H1 (cell line): ENCODE results near the gene POU2F1. TPM values are rescaled to one million over a fixed set of nuclear protein-coding genes. Genes with fewer than 3 reads are reported as not detected.

Source experiments
- CTCF ChIA-PET: fragments of 300-600 bp; sonication (Branson Sonifier 250); formaldehyde crosslinking; loops from one replicate; lab custom pipeline; 2021; ENCODE audit not compliant: partially characterized antibody; lab: Charles Lee
- POLR2A ChIA-PET: fragments of 300-600 bp; sonication (Branson Sonifier 250); formaldehyde crosslinking; loops from one replicate; lab custom pipeline; 2021; ENCODE audit warnings: inconsistent platforms; ENCODE audit not compliant: partially characterized antibody; lab: Charles Lee
- DNase-seq, 2 experiments: peaks; one replicate each; pipeline versions ENCODE4 v3.0.0 to v3.0.0-alpha.2; 2010 to 2022; ENCODE audit warnings: low spot score in 2 of 2, low read depth in 1 of 2, mixed read lengths in 1 of 2
- FAIRE-seq: peaks from 2 replicates; lab custom pipeline; 2011; peaks lifted over from hg19 to GRCh38; lab: Jason Lieb, UNC
- H2AFZ ChIP-seq: 2 replicates; pipeline ENCODE4 v1.8.1; 2012; ENCODE audit warnings: low read length, inconsistent platforms
- H2AK5ac ChIP-seq: 2 replicates; pipeline ENCODE4 v1.6.1; 2013; ENCODE audit warnings: low read depth, low read length
- H2BK120ac ChIP-seq: replicated peaks from 2 replicates; pipeline ENCODE3; 2013; ENCODE audit warnings: low read depth, low read length, inconsistent platforms
- H2BK12ac ChIP-seq: 2 replicates; pipeline ENCODE4 v1.6.1; 2013; ENCODE audit warnings: low read depth, low read length
- H2BK15ac ChIP-seq: 2 replicates; pipeline ENCODE4 v1.6.1; 2013; ENCODE audit warnings: low read length
- H2BK20ac ChIP-seq: 2 replicates; pipeline ENCODE4 v1.6.1; 2013; ENCODE audit warnings: low read length
- H2BK5ac ChIP-seq: 2 replicates; pipeline ENCODE4 v1.6.1; 2013; ENCODE audit warnings: low read depth, low read length
- H3K14ac ChIP-seq: 2 replicates; pipeline ENCODE4 v1.6.1; 2013; ENCODE audit warnings: inconsistent platforms; ENCODE audit not compliant: insufficient read length
- H3K18ac ChIP-seq: 2 replicates; pipeline ENCODE4 v1.6.1; 2013; ENCODE audit warnings: low read length; ENCODE audit errors: extremely low read depth
- H3K23ac ChIP-seq: 2 replicates; pipeline ENCODE4 v1.6.1; 2013; ENCODE audit warnings: inconsistent platforms; ENCODE audit not compliant: insufficient read length
- H3K23me2 ChIP-seq: 2 replicates; pipeline ENCODE4 v1.6.1; 2013; ENCODE audit warnings: low read depth, low read length
- H3K27ac ChIP-seq: 2 replicates; pipeline ENCODE4 v1.6.1; 2011; ENCODE audit warnings: low read depth, low read length, inconsistent platforms
- H3K27me3 ChIP-seq, 4 experiments: replicated peaks in 1 of 4; 1 replicate in 1 of 4; 2 replicates in 3 of 4; pipeline versions ENCODE4 v1.6.1 to v1.8.1; 2011 to 2013; ENCODE audit warnings: low read length in 3 of 4, mild to moderate bottlenecking in 3 of 4, inconsistent platforms in 2 of 4, mixed read lengths in 2 of 4, moderate library complexity in 1 of 4; ENCODE audit not compliant: control insufficient read depth in 3 of 4, insufficient read depth in 3 of 4; ENCODE audit errors: extremely low read depth in 1 of 4
- H3K36me3 ChIP-seq, 4 experiments: 2 replicates each; pipeline versions ENCODE4 v1.6.1 to v1.8.1; 2011 to 2013; ENCODE audit warnings: mild to moderate bottlenecking in 4 of 4, low read length in 3 of 4, moderate library complexity in 2 of 4, control low read depth in 1 of 4, inconsistent platforms in 1 of 4; ENCODE audit not compliant: insufficient read depth in 4 of 4, control insufficient read depth in 2 of 4
- H3K4ac ChIP-seq: replicated peaks from 2 replicates; pipeline ENCODE3; 2013; ENCODE audit warnings: low read length, low read depth, mixed read lengths, inconsistent platforms; ENCODE audit not compliant: insufficient read length
- H3K4me1 ChIP-seq, 4 experiments: replicated peaks in 1 of 4; 1 replicate in 1 of 4; 2 replicates in 3 of 4; pipeline versions ENCODE4 v1.6.1 to v1.8.1; 2011 to 2013; ENCODE audit warnings: low read length in 3 of 4, inconsistent platforms in 2 of 4, mixed read lengths in 1 of 4; ENCODE audit not compliant: insufficient read depth in 4 of 4, control insufficient read depth in 3 of 4
- H3K4me2 ChIP-seq, 2 experiments: 2 replicates each; pipeline versions ENCODE4 v1.6.1 to v1.8.1; 2011 to 2013; ENCODE audit warnings: low read depth in 2 of 2, low read length in 2 of 2, control low read depth in 1 of 2, inconsistent platforms in 1 of 2, mild to moderate bottlenecking in 1 of 2; ENCODE audit not compliant: insufficient read depth in 1 of 2
- H3K4me3 ChIP-seq, 4 experiments: fragments of 200-600, 300-600 bp in 1 of 4; sonication (generic), shearing (Covaris generic), sonication (Bioruptor Twin) in 1 of 4; 2 replicates each; pipeline versions ENCODE4 v1.5.1 to v1.8.1; 2011 to 2016; ENCODE audit warnings: low read length in 4 of 4, low read depth in 3 of 4, control low read depth in 2 of 4, inconsistent platforms in 2 of 4, mild to moderate bottlenecking in 2 of 4, mixed read lengths in 1 of 4, moderate library complexity in 1 of 4; ENCODE audit not compliant: insufficient read depth in 2 of 4; ENCODE audit errors: extremely low read depth in 1 of 4
- H3K56ac ChIP-seq: replicated peaks from 2 replicates; pipeline ENCODE3; 2013; ENCODE audit warnings: low read depth, mild to moderate bottlenecking, mixed read lengths, low read length, inconsistent platforms; ENCODE audit not compliant: insufficient read length
- H3K79me1 ChIP-seq: 2 replicates; pipeline ENCODE4 v1.6.1; 2013; ENCODE audit warnings: low read depth, low read length, control low read depth
- H3K79me2 ChIP-seq, 2 experiments: 2 replicates each; pipeline versions ENCODE4 v1.6.1 to v1.8.1; 2012 to 2013; ENCODE audit warnings: low read length in 2 of 2, mild to moderate bottlenecking in 2 of 2, inconsistent platforms in 1 of 2; ENCODE audit not compliant: insufficient read depth in 2 of 2, control insufficient read depth in 1 of 2
- H3K9ac ChIP-seq, 4 experiments: replicated peaks in 1 of 4; 1 replicate in 1 of 4; 2 replicates in 3 of 4; pipeline versions ENCODE4 v1.6.1 to v1.8.1; 2011 to 2013; ENCODE audit warnings: low read depth in 3 of 4, low read length in 3 of 4, control low read depth in 2 of 4, mild to moderate bottlenecking in 2 of 4, moderate library complexity in 2 of 4, inconsistent platforms in 1 of 4; ENCODE audit errors: extremely low read depth in 1 of 4
- H3K9me3 ChIP-seq, 2 experiments: 2 replicates each; pipeline versions ENCODE4 v1.6.1 to v1.8.1; 2012 to 2013; ENCODE audit warnings: mild to moderate bottlenecking in 2 of 2, moderate library complexity in 2 of 2, control low read depth in 1 of 2, inconsistent platforms in 1 of 2, low read depth in 1 of 2, low read length in 1 of 2, mixed read lengths in 1 of 2; ENCODE audit not compliant: insufficient read depth in 2 of 2
- H4K20me1 ChIP-seq, 2 experiments: replicated peaks in 1 of 2; 2 replicates each; pipeline versions ENCODE3 to v1.8.1; 2011 to 2013; ENCODE audit warnings: inconsistent platforms in 2 of 2, low read length in 2 of 2, mild to moderate bottlenecking in 1 of 2; ENCODE audit not compliant: insufficient read depth in 2 of 2, control insufficient read depth in 1 of 2
- H4K5ac ChIP-seq: 2 replicates; pipeline ENCODE4 v1.6.1; 2013; ENCODE audit warnings: low read length, low read depth, mixed read lengths, inconsistent platforms; ENCODE audit not compliant: insufficient read length
- H4K8ac ChIP-seq: 2 replicates; pipeline ENCODE4 v1.8.0; 2013; ENCODE audit warnings: mild to moderate bottlenecking, moderate library complexity, low read length, inconsistent platforms; ENCODE audit not compliant: insufficient read depth; ENCODE audit errors: extremely low read depth
- H4K91ac ChIP-seq: replicated peaks from 2 replicates; pipeline ENCODE3; 2013; ENCODE audit warnings: low read length, mixed read lengths, inconsistent platforms; ENCODE audit not compliant: insufficient read length
- KDM4A ChIP-seq: IDR thresholded peaks from one replicate; pipeline ENCODE4 v1.7.1; 2012; ENCODE audit warnings: low read depth, mild to moderate bottlenecking, moderate library complexity, low read length, inconsistent platforms; ENCODE audit not compliant: severe bottlenecking
- SP1 ChIP-seq: IDR thresholded peaks from 2 replicates; pipeline ENCODE4 v1.6.1; 2011; ENCODE audit warnings: low read depth, low read length
- SP2 ChIP-seq: IDR thresholded peaks from 2 replicates; pipeline ENCODE4 v1.6.1; 2012; ENCODE audit warnings: mild to moderate bottlenecking, low read length, inconsistent platforms
- WGBS, 2 experiments: shearing (Covaris generic) in 1 of 2; methylation state at CpG; one replicate each; pipeline versions ENCODE4 v1.1.6 to v1.1.7; 2013 to 2015; ENCODE audit warnings: low lambda C conversion rate in 2 of 2, mixed read lengths in 2 of 2, inconsistent platforms in 1 of 2, low coverage in 1 of 2, missing lambda C conversion rate in 1 of 2; ENCODE audit not compliant: insufficient replicate concordance in 2 of 2, insufficient coverage in 1 of 2, insufficient read length in 1 of 2; ENCODE audit errors: extremely low coverage in 1 of 2, missing lambda C conversion rate in 1 of 2; 5-methylcytosine and 5-hydroxymethylcytosine counted together
- polyA plus RNA-seq, 7 experiments: library from polyadenylated mRNA; depleted of rRNA in 3 of 7; stranded (reverse) in 5 of 7; unstranded in 2 of 7; fragments of >200 nt in 5 of 7; fragments of 200-250 nt in 2 of 7; gene quantifications; 1 replicate in 5 of 7; 2 replicates in 1 of 7; 4 replicates in 1 of 7; pipeline versions ENCODE4 v1.2.1 to v1.2.3, GENCODE V29; 2011 to 2013; ENCODE audit warnings: missing spikeins in 2 of 7, mixed read lengths in 2 of 7
- total RNA-seq: library from RNA; stranded (reverse); fragmentation: NEBNext Ultra II Directional; extraction: Animal tissue kit (Norgen Biotek cat#: 25700); gene quantifications from 2 replicates; pipeline ENCODE4 v1.2.1, GENCODE V29; 2021

Gene POU2F1
- total and polyA plus RNA-seq, 2 of the 8 experiments (the other 6 are each of a cell fraction or from before 2014, with no cell fraction given): 37.0 to 57.2 TPM

GRCh38 chr1:167344112-167344511, 123.4 kb downstream of the POU2F1 start:
- Histone ChIP-seq H3K27me3 (no peaks in the 10 kb centered on the region), H3K18ac (no peak overlapping the region), H4K20me1 (peaks cover 0 to 1% of the 10 kb centered on the region in 2 experiments), H4K91ac (no peak overlapping the region), H2BK15ac (no peak overlapping the region), H3K79me1 (no peaks in the 10 kb centered on the region; the same call in 1 of the 2 replicates), H3K4me3 (no peak overlapping the region), H3K4me2 (peak overlapping the region in 1 of 2 experiments; percentile 73; a peak in 1 of 4 replicates), H3K23me2 (no peaks in the 10 kb centered on the region), H3K9me3 (no peaks in the 10 kb centered on the region), H3K36me3 (no peaks in the 10 kb centered on the region; a peak in 1 of 8 replicates), H4K5ac (no peak overlapping the region), H3K56ac (no peak overlapping the region), H3K23ac (no peak overlapping the region), H3K4ac (no peak overlapping the region), H3K4me1 (peaks cover 0 to 13% (median 6%) of the 10 kb centered on the region in 4 experiments; a peak in 4 of 7 replicates), H3K79me2 (peaks cover 0 to 44% of the 10 kb centered on the region in 2 experiments; a peak in 3 of 4 replicates), H2BK5ac (no peak overlapping the region), H2BK120ac (no peak overlapping the region), H2AK5ac (no peak overlapping the region), H2BK20ac (no peak overlapping the region), H3K14ac (no peak overlapping the region), H3K9ac (no peak overlapping the region), H3K27ac (no peak overlapping the region), H2BK12ac (no peak overlapping the region), H4K8ac (no peak overlapping the region), H2AFZ (no peak overlapping the region)
- FAIRE-seq (no peak), DNase-seq (no peak)
- no peak for TF ChIP-seq KDM4A
- TF ChIP-seq SP1: no peak
- no peak for TF ChIP-seq SP2
- WGBS, 2 experiments: 96% methylated on average over 1 of the region's 1 CpG; no CpG with 5 or more reads in 1 of the 2 experiments
- ChIA-PET POLR2A (interaction anchor here (1.1 to 1.3 kb wide), 2 partner anchors 62 to 63 kb away, joined by 3 to 4 read pairs; no protein-coding TSS in a partner anchor), CTCF (interaction anchor here (0.6 to 1.9 kb wide), 11 partner anchors 13 to 434 kb away, joined by 3 to 7 read pairs (median 4); no protein-coding TSS in a partner anchor)
